ENCODE data around the gene LMF2.

Gene LMF2

GRCh38 chr22:50474710-50475651, 32.5 kb downstream of the LMF2 start, which contains the start of gene SBF1:
Gene SBF1, minus strand, starts transcription at chr22:50475035. Its CDS starts 195 bp downstream, at chr22:50474840.
- ChIA-PET POLR2A (interaction anchor here (0.5 to 1.2 kb wide), 5 partner anchors 17 to 51 kb away, joined by 3 read pairs; partner anchors contain the start of genes LMF2, NCAPH2 and SCO2), CTCF (interaction anchor here (1.0 kb wide), 1 partner anchor 21 kb away, joined by 5 read pairs; no protein-coding TSS in a partner anchor)
- H3K27ac ChIP-seq (ENCODE audit: extremely low read depth, low read depth, low read length): peak within 1 kb of the TSS; percentile 87
- TF ChIP-seq ZNF654 (tag by site-specific recombination; IDR thresholded peaks at IDR 0.05; ENCODE audit: low read depth) (no peak), ZNF146 (tag by site-specific recombination; IDR thresholded peaks at IDR 0.05) (no peak), ZNF16 (tag by site-specific recombination; IDR thresholded peaks at IDR 0.05; ENCODE audit: low read depth) (no peak), ZNF544 (tag by site-specific recombination; IDR thresholded peaks at IDR 0.05) (no peak), KLF10 (tag by site-specific recombination; IDR thresholded peaks at IDR 0.05) (peak; percentile 36; the same call in 1 of the 2 replicates), KLF1 (tag by site-specific recombination; IDR thresholded peaks at IDR 0.05) (0 out of 2 replicates have a peak, but pooled peaks have one; percentile 58), SP2 (tag by site-specific recombination; IDR thresholded peaks at IDR 0.05) (peak; percentile 86), ZXDB (tag by site-specific recombination; IDR thresholded peaks at IDR 0.05) (peak; percentile 17; the same call in 1 of the 2 replicates), ZNF416 (tag by site-specific recombination; IDR thresholded peaks at IDR 0.05) (no peak), GLI2 (tag by site-specific recombination; IDR thresholded peaks at IDR 0.05; ENCODE audit: borderline replicate concordance, low read depth) (no peak), ZBTB10 (tag by site-specific recombination; IDR thresholded peaks at IDR 0.05) (peak; percentile 50; the same call in 1 of the 2 replicates), ZNF747 (tag by site-specific recombination; IDR thresholded peaks at IDR 0.05) (no peak), KLF16 (tag by site-specific recombination; IDR thresholded peaks at IDR 0.05) (peak; percentile 66; the same call in 1 of the 2 replicates), ZEB2 (tag by site-specific recombination; IDR thresholded peaks at IDR 0.05) (no peak), PRDM10 (tag by site-specific recombination; IDR thresholded peaks at IDR 0.05) (no peak), ZNF426 (tag by site-specific recombination; IDR thresholded peaks at IDR 0.05) (no peak), KLF9 (tag by site-specific recombination; IDR thresholded peaks at IDR 0.05; ENCODE audit: low read depth) (peak; percentile 76), MYNN (tag by site-specific recombination; IDR thresholded peaks at IDR 0.05; ENCODE audit: borderline replicate concordance) (no peak), KLF8 (tag by site-specific recombination; IDR thresholded peaks at IDR 0.05) (peak; percentile 77; the same call in 1 of the 2 replicates), BCL11A (tag by site-specific recombination; IDR thresholded peaks at IDR 0.05; ENCODE audit: low read depth) (peak; percentile 73; the same call in 1 of the 2 replicates), ZNF280D (tag by site-specific recombination; IDR thresholded peaks at IDR 0.05) (no peak), GLIS2 (tag by site-specific recombination; IDR thresholded peaks at IDR 0.05) (peak; percentile 72), ZNF596 (tag by site-specific recombination; IDR thresholded peaks at IDR 0.05) (no peak), HIC1 (tag by site-specific recombination; IDR thresholded peaks at IDR 0.05) (peak; percentile 60; the same call in 1 of the 2 replicates), ZNF670 (tag by site-specific recombination; IDR thresholded peaks at IDR 0.05; ENCODE audit: low read depth) (no peak)

More at GRCh38 chr22:50474710-50475651, 32.5 kb downstream of the LMF2 start, which contains the start of gene SBF1:
- H3K4me3 ChIP-seq (ENCODE audit: low read depth, low read length): peak within 1 kb of the TSS; percentile 76
- peaks cover 24% of the 10 kb centered on the region for H3K4me1 ChIP-seq (ENCODE audit: control insufficient read depth, insufficient read depth, low read length)
- H3K36me3 ChIP-seq (ENCODE audit: control insufficient read depth in 2 of 2, insufficient read depth in 1 of 2, low read length in 2 of 2): peaks cover 4 to 31% of the 10 kb centered on the region in 2 experiments; a peak in 2 of 3 replicates
- H3K9me3 ChIP-seq (ENCODE audit: control insufficient read depth, insufficient read depth, low read depth, low read length): no peaks in the 10 kb centered on the region
